Astrocyte of the hippocampus (primary cell): ENCODE results near the gene FOXF2.

Experiments used
- DNase-seq: peaks from one replicate; pipeline ENCODE4 v3.0.0; 2011; ENCODE audit warnings: low read depth, low spot score

The FOXF2 gene

DNA sequence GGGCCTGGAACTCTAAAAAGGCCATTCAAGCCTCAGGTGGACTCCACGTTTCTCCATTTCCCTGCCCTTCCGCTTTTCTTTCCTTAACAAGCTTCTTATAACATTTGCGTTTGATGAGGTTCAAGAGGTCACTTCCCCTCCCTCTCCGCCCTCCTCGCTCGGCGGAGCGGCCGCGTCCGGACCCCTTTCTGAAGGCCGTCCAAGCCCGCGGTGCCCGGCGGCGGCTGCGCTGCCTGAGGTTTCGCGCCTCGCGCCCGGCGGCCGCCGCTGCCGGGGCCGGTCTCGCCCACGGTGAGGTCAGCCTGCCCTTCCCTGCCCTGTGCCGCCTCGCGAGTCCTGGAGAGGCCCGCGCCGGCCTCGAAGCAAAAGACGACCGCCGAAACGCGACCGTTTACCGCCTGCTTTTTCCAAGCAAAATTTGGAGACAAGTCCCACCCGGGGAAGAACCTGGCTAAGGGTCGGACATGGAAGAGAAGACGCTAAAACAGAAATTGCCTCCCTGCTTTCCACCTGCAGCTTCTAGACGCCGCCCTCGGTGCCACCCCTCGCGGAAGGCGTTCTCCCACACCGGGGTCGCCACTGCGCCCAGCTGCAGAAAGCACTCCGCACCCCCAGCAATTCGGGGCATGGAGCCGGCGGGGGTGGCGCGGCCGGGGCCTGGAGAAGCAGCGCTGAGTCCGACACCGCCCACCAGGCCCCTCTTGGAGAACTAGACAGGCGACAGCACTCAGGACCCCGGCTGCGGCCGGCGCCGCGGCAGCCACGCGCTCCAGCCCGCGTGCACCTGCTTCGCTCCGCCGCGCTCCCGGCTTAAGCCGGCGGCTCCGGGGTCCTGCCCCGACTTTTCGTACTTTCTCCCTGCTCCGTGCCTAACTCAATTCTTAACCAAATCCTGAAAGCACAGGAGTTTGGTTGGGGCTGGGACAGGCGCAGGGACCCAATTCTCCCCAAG, 11.0 kb upstream of the FOXF2 start:
- peak; percentile 13 for DNase-seq

DNA sequence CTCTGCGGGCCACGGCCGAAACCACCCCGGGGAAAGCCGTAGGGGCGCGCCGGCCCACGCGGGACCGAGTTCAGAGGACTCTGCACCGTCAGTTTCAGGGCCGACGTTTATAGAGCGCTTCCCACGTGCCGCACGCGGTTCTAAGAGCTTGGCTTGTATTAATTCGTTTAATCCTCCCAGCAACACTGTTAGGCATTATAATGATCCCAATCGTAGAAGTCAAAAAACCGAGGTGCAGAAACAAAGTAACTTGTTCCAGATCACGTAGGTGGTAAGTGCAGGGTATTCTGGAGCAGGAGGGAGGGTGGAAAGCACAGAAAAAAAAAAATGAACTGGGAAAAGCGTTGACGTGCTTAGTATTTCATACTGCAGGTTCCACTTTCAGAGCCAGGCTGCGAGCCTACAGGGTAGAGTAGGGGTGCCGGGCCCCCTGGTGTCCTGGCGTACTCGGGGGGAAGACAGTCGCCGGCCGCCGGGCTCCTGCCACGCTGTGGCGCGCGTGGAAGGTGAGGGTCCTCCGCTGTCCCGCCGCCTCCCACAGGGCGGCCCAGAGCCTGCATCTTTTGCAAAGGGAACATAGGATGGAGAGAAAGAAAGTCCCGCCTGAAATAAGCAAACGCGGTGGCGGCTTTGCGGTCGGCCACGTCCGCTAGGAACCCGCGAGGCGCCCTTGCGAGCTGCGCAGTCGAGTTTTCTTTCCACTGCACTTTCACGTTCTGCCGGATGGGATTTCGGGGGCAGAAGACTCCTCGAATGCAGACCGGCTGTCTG, 10.2 kb upstream of the FOXF2 start:
- peak; percentile 20 for DNase-seq

DNA sequence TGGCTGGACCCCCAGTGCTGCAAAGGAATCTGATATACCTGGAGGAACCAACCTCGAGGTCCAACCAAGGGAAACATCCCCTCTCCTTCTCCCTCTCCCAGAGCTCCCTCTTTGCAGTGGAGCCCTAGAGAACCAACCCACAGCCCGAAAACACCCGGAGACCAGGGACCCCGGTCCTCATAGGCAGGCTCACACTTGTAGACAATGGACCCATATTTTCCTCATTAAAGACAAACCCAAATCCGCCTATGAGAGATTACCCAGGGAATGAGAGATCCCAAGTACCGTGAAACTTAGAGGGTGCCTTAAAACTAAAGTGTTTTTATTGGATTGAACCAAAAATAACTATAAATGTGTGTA, 9.6 kb upstream of the FOXF2 start:
- no peak for DNase-seq

DNA sequence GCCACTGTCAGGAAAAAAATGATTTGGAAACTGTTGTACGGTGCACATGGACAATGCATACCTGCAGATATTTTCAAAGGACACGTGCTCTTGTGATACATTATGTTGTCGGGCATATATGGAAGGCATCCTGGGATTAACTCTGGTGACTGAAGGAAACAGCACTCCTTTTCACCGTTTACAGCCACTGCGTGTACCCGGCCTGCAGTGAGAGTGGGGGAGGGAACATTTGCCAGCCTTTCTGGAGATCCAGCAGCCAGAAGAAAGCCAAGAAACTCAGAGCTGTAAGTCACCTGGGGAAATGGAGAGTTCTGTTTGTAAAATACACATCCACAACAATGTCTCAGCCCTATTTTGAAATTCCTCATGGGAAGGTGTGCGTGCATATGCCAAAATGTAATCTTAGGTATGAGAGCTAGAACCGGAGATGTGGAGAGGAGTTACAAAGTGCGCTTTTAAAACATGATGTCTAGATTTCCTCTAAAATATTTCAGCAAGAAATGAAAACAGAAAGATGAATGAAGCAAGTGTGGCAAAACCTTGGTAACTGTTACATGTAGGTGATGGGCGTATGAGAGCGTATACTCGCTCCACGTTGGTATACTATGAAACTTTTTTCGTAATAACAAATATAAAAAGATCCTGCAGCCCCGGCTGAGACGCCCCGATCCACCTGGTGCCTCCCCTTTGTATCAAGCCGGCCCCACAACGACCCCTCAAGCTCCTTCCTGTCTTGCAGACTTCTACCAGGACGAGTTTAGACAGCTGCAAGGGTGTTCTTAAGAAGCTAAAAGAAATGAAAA, 8.6 kb upstream of the FOXF2 start:
- DNase-seq = peak; percentile 5

DNA sequence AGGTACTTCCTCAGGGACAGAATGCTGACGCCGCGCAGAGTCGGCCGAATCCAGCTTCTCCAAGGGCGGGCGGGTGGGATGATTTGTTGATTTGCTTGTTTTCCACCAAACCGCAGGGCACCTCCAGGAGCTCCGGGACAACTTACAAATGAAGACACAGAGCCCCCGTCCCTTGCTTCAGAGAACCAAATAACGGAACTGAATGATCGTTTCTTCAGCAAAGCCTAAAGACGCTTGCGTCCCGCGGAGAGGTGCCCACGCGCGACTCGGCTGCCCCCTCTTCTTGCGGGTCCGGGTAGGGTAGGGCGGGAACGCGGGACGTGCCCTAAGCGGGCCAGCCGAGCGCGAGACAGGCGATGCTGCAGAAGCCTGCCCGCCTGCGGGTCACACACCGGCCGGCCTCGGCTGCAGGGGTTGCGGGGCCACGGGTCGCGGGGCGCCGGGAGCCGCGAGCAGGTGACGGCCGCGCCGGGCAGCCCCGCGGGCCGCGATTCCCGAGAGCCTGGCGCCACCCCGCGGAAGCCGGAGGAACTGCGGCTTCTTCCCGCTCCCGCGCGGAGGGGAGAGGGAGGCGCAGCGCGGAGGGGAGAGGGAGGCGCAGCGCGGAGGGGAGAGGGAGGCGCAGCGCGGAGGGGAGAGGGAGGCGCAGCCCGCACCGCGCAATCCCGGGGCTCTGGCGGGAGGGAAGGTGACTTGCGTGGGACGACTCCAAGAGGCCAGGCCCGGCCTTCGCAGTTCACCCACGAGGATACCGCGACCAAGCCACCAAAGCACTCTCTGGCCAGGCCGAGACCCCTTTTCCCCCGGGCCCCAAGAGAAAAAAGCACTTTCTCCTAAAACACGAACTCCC, 7.7 kb upstream of the FOXF2 start:
- peak; percentile 75 for DNase-seq

DNA sequence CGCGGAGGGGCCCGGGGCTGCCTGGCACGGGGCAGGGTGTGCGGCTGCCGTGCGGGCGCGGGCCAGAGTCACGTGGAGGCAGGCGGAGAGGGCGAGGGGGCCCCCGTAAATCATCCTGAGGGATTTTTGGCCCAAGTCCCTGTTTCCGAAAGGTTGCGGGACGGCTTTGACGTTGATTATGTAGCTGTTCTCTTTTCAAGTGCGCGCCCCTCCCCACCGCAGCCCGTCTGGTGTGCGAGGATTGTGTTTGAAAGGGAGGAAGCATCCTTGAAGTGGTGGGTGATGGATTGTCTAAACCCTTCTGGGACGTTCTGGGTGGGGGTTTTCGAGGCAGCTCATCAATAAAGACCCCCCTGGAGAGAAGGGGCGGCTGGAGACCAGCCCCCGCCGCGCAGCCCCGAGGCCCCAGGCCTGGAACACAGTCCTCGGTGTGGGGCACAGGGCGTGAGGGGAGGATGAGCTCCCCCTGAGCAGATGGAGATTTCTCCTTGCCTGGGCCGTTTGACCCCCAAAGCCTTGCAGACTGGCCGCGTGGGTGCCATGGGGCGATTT, 7.0 kb upstream of the FOXF2 start:
- no peak for DNase-seq

DNA sequence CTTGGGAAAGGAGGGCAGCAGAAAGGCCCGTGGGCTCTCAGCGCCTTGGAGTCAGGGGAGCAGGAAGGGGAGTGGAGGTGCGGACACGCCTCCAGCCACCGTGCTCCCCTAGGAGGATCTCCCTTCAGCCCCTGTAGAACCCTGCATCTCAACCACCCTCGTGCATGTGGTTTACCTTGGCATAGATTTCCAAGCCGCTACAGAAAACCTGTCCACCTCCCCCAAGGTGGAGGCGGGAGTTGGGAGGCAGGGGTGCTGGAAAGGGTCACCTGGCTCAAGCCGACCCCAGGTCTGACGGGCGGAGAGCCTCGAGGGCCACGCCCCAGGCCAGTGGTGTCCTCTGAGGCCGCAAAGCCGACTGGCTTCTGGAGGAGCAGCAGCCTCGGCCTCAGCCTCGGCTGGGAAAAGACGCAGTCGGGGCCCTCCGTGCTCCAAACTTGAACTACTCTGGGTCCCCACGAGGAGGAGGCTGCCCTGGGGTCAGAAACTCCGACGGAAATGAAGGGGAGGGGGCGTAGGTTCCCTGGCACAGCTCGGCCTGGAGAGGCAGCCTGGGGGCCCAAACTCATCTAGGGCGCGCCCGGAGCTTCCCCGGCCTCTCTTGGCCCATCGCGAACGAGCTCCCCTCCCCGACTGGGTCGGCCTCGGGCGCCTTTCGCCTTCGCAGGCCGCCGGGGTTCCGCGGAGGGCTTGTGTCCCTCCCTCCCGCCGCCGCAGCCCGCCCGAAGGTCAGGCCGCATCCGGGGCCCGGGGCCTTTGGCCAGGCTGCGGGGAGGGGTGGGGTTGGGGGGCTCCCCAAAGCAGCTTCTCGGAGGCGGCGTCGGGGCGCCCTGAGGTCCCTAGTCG, 6.3 kb upstream of the FOXF2 start:
- peak; percentile 18 for DNase-seq

DNA sequence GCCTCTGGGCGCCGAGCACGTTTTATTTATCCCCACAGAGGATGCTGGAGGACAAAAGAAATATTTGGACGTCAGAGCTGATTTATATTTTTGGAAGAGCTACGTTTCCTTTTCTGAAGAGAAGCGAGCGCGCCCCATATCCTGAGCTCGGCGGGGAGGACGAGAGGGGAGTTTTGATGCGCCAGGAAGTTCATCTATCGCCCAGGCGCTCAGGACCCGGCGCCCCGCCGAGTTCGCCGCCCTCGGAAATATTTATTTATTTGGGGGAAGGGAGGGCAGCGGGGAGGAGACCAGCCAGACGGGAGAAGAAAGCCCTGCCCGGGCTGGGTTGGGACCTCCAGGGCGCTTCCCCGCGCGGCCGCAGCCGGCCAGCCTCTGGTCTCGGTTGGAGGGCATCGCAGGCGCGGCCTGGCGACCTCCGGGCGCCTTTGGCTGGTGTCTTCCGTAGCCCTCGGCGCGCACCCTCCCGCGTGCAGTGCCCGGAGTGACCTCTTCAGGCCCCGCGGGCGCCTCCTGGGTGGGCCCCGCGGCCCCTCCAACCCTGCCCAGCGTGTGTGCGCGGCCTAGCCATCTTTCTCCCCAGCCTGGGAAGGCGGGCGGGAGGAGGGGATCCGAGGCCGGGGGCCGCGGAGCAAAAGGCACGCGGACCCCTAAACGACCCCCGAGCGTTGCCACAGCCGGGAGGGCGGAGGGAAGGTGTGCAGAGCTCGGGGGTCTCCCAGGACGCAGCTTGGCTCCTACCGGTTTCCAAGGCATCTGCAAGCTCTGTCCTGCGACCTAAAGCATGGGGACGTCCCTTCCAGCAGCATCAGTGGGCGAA, 5.4 kb upstream of the FOXF2 start:
- DNase-seq = peak; percentile 9

DNA sequence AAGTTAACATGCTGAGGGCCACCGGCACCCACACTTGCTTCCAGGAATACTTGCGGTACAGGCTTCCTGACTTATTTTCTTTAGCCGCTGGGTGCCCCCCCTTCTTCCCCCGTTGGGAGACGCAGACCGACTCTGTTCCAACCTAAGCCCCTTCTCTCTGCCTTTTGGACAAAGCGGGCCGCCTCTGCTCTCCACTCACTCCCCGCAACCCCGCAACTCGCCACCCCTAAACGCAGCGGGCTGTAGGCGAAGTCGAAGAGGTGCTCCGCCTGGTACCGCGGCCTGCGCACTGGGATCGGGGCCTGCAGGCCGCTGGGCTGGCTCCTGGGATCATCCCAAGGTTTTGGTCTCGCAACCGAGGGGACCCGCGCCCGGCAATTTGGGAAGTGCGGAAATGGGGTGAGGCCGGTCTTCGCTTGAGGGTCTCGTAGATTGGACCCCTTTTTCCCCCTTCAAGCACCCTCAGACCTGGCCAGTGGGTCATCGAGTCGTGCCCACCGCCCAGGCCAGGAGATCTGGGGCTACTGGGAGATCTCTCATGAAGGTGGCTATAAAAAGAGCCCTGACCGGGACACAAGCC, 4.7 kb upstream of the FOXF2 start:
- DNase-seq = peak; percentile 6

DNA sequence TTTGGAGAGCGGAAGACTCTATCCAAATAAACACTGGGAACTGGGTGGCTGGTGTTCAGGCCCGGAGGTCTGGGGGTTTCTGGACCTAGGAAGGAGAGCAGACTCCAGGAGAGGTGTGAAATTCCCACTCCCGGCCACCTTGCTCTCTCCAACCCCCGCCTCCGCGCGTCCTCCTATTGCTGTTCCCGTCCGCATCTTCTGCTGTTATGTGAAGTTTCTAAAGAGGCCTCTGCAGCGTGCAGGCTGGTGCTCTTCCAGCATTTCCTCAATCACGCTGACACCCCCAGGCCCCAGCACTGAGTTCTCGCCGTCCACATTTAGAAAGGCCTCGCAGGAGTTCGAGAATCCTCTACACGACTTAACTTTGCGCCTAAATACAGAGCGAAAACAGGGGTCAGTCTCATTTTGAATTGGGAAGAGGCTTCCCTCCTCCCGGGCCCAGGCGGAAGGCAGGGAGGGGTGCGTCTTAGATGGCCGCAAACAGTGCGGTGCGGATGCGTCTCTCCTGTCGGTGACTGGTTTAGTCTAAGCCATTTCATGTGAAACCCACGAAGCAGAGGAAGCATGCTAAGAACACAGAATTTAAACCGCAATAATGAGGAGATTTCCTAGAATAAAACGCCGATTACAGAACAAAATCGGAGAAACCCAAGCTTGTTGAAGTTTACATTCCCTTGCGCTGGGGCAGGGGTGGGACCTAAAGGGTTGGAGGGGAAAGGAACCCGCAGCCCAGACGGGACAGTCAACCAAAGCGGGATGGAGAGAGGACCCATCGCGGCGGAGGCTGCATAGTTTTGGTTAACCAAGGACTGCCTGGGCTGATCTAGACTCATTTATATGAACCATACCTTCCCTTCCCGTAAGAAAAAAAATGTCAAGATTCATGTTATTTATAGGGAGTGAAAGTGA, 4.0 kb upstream of the FOXF2 start:
- DNase-seq = peak; percentile 13

DNA sequence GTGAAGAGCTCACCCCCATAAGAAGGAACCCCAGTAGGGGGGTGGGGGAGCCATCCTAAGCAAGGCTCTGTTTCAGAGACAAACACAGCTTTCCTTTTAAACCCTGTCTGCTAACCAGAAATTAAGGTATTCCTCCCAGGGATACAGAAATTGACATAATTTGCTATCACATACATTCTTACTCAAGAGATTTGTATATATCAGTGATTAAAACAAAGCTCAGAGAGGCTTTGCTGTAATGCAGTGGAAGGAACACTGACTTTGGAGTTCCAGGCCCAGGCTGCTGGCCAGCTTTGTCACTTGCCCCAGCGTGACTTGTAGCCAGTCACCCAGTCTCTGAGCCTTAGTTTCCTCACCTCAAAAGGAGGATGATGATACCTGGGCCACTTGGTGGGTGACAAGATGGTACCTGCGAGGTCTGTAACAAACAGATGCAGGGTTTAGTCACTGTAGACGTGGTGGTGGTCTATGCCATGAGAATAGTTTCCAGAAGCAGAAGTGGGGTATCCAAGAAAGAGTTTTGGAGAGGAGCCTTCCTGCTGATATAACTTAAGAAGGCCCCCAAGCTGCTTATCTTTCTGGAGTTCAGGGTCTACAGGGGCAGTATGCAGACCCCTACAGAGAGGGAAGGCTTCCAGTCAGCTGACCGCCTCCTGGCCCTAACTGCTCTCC, 3.2 kb upstream of the FOXF2 start:
- DNase-seq = no peak

DNA sequence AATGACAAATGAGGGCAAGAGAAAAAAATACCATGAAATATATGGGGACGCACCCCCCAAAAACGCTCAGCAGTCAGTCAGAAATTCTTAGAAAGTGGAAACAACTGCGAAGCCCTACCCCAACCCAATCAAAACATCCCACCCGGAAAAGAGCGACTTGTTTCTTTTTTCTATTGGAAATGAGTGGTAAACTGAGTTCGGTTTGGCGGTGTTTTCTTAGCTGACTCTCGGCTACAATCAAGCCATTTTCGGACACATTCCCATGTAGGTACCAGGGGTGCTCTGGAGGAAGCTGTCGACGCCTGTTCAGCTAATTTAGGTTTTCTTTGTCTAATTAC, 1.9 kb upstream of the FOXF2 start:
- no peak for DNase-seq

DNA sequence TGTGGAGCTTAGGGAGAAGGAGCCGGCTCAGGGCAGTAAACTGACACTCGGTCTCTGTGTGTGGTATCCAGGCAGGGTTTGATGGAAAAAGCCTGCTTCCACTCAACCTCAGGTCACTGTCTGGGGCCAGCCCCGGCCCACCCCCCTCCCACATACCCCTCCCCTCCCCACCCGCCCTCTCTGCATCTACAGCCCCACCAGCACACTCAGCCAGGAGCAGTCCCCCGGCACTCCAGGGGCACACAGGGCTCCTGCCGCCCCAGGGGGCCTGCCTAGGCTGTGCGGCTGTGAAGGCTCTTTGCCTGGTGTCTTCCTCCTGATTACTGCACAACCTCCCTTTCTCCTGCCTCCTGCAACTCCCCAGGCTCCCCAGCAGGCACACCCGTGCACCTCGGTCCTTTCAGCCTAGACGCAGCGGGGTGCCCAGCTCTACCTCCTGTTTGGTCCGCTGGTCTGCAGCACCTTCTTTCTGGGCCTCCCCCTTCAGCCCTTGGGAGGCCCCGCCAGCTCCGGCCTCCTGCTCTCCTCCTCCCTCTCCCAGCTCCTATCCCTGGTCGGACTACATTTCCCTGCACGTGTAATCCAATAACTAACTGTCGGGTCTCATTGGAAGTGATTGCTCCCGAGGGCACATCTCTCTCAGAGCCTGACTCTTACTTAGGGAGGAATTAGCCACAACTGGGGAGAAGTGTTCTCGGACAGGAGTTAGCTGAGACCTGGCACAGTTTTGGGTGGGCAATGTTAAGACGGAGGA, 1.3 kb upstream of the FOXF2 start:
- DNase-seq = peak; percentile 25

DNA sequence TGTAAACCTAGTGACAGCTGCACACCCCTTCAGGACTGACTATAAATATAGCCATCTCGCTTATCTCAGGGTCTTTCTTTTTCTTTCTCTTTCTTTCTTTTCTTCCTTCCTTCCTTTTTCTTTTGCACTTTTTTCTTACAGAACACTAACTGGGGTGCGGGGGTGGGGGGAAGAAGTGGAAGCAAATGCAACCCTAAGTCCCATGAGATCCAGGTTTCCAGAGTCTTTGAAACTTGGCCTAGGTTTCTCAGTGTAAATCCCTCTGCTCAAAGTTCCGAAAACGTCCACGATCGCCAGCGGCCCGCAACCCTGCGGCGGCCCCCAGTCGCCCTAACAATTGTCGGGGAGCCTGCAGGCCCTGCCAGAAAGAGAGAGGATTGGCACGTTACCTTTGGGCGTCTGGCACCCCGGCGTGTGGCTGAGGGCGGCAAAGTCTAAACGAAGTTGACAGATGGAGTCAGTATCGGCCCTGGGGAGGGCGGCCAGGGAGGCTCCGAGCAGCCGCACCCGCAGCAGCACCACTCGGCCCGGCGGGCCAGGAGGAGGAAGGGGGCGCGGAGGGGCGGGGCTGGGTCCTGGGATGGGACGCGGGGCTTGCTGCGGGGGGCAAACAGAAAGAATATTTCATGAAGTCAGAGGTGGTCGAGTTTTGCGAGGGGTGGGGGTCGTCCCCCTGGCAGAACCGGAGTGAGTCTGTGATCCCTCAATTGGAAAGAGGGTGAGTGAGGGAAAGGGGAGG, 577 bp upstream of the FOXF2 start:
- DNase-seq = peak; percentile 2

DNA sequence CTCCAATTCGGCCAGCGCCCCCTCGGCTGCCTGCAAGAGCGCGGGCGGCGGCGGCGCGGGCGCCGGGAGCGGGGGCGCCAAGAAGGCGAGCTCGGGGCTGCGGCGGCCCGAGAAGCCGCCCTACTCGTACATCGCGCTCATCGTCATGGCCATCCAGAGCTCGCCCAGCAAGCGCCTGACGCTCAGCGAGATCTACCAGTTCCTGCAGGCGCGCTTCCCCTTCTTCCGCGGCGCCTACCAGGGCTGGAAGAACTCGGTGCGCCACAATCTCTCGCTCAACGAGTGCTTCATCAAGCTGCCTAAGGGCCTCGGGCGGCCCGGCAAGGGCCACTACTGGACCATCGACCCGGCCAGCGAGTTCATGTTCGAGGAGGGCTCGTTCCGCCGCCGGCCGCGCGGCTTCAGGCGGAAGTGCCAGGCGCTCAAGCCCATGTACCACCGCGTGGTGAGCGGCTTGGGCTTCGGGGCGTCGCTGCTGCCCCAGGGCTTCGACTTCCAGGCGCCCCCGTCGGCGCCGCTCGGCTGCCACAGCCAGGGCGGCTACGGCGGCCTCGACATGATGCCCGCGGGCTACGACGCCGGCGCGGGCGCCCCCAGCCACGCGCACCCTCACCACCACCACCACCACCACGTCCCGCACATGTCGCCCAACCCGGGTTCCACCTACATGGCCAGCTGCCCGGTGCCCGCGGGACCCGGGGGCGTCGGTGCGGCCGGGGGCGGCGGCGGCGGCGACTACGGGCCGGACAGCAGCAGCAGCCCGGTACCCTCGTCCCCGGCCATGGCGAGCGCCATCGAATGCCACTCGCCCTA, 963 bp downstream of the FOXF2 start:
- DNase-seq = peak; percentile 61
